Measurements from ENCODE around the gene AP2S1.

GRCh38 chr19:46878613-46879375 is 28.1 kb upstream of the AP2S1 start:
- no peak for TF ChIP-seq POLR2A (IDR thresholded peaks at IDR 0.05)
- TF ChIP-seq, protein P1, sequence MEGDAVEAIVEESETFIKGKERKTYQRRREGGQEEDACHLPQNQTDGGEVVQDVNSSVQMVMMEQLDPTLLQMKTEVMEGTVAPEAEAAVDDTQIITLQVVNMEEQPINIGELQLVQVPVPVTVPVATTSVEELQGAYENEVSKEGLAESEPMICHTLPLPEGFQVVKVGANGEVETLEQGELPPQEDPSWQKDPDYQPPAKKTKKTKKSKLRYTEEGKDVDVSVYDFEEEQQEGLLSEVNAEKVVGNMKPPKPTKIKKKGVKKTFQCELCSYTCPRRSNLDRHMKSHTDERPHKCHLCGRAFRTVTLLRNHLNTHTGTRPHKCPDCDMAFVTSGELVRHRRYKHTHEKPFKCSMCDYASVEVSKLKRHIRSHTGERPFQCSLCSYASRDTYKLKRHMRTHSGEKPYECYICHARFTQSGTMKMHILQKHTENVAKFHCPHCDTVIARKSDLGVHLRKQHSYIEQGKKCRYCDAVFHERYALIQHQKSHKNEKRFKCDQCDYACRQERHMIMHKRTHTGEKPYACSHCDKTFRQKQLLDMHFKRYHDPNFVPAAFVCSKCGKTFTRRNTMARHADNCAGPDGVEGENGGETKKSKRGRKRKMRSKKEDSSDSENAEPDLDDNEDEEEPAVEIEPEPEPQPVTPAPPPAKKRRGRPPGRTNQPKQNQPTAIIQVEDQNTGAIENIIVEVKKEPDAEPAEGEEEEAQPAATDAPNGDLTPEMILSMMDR (IDR thresholded peaks at IDR 0.05) = no peak

Data from body of pancreas (tissue), 4 donors.